Liver (tissue), 9 donors: Measurements from ENCODE around the gene RORC. TPM values are rescaled to one million over a fixed set of nuclear protein-coding genes. Genes with fewer than 3 reads are reported as not detected.

ENCODE experiments used
- DNase-seq: peaks from one replicate; pipeline ENCODE4 v3.0.0-alpha.2; 2017; ENCODE audit warnings: low spot score
- H3K27ac ChIP-seq, 2 donors: one replicate each; pipeline ENCODE4 v1.7.0; 2013; ENCODE audit warnings: inconsistent platforms in 2 of 2, low read length in 2 of 2, control low read depth in 1 of 2, low read depth in 1 of 2, mild to moderate bottlenecking in 1 of 2
- H3K27me3 ChIP-seq, 4 donors: one replicate each; pipeline versions ENCODE4 v1.6.1 to v1.7.0; 2013; ENCODE audit warnings: low read length in 3 of 4, inconsistent platforms in 1 of 4, mild to moderate bottlenecking in 1 of 4, moderate library complexity in 1 of 4; ENCODE audit not compliant: control insufficient read depth in 4 of 4, insufficient read depth in 4 of 4
- H3K36me3 ChIP-seq, 4 donors: one replicate each; pipeline versions ENCODE4 v1.6.1 to v1.7.0; 2013; ENCODE audit warnings: low read length in 3 of 4, mild to moderate bottlenecking in 3 of 4, low read depth in 1 of 4, moderate library complexity in 1 of 4; ENCODE audit not compliant: control insufficient read depth in 4 of 4, insufficient read depth in 3 of 4
- H3K4me1 ChIP-seq, 4 donors: one replicate each; pipeline versions ENCODE4 v1.6.1 to v1.7.0; 2013; ENCODE audit warnings: low read length in 3 of 4, mild to moderate bottlenecking in 3 of 4, moderate library complexity in 1 of 4; ENCODE audit not compliant: control insufficient read depth in 4 of 4, insufficient read depth in 4 of 4
- H3K4me3 ChIP-seq, 3 donors: one replicate each; pipeline versions ENCODE4 v1.6.1 to v1.7.0; 2013; ENCODE audit warnings: low read length in 3 of 3, control low read depth in 1 of 3, low read depth in 1 of 3, mild to moderate bottlenecking in 1 of 3
- H3K9ac ChIP-seq, 2 donors: one replicate each; pipeline ENCODE4 v1.7.0; 2013; ENCODE audit warnings: low read length in 2 of 2, mild to moderate bottlenecking in 2 of 2, moderate library complexity in 2 of 2, control low read depth in 1 of 2, low read depth in 1 of 2
- H3K9me3 ChIP-seq, 4 donors: one replicate each; pipeline versions ENCODE4 v1.6.1 to v1.7.0; 2013; ENCODE audit warnings: low read length in 3 of 4; ENCODE audit not compliant: control insufficient read depth in 4 of 4
- EGR1 ChIP-seq, 2 donors: IDR thresholded peaks; 2 replicates each; pipeline ENCODE4 v1.6.1; 2016 to 2018; ENCODE audit warnings: antibody characterized with exemption in 2 of 2, low read depth in 2 of 2
- FOXA2 ChIP-seq: IDR thresholded peaks from 2 replicates; pipeline ENCODE4 v1.6.1; 2016; ENCODE audit warnings: antibody characterized with exemption
- GABPA ChIP-seq, 2 donors: IDR thresholded peaks in 1 of 2; conservative IDR thresholded peaks in 1 of 2; 2 replicates each; pipeline ENCODE4 v1.6.1; 2016; ENCODE audit warnings: antibody characterized with exemption in 2 of 2, mild to moderate bottlenecking in 1 of 2, moderate library complexity in 1 of 2
- JUND ChIP-seq, 2 donors: IDR thresholded peaks; 2 replicates each; pipeline ENCODE4 v1.6.1; 2016; ENCODE audit warnings: antibody characterized with exemption in 2 of 2
- MAX ChIP-seq: IDR thresholded peaks from 2 replicates; pipeline ENCODE4 v1.6.1; 2016; ENCODE audit warnings: antibody characterized with exemption
- RAD21 ChIP-seq, 2 donors: IDR thresholded peaks; 2 replicates each; pipeline ENCODE4 v1.6.1; 2016; ENCODE audit warnings: antibody characterized with exemption in 2 of 2, mild to moderate bottlenecking in 2 of 2
- REST ChIP-seq: IDR thresholded peaks from 2 replicates; pipeline ENCODE4 v1.6.1; 2016; ENCODE audit warnings: antibody characterized with exemption, mild to moderate bottlenecking
- SP1 ChIP-seq: IDR thresholded peaks from 2 replicates; pipeline ENCODE4 v1.6.1; 2018; ENCODE audit warnings: antibody characterized with exemption, mild to moderate bottlenecking
- TAF1 ChIP-seq: conservative IDR thresholded peaks from 2 replicates; pipeline ENCODE4 v1.6.1; 2016; ENCODE audit warnings: antibody characterized with exemption, mild to moderate bottlenecking
- YY1 ChIP-seq: IDR thresholded peaks from 2 replicates; pipeline ENCODE4 v1.6.1; 2016; ENCODE audit warnings: antibody characterized with exemption, mild to moderate bottlenecking
- ZBTB33 ChIP-seq: IDR thresholded peaks from 2 replicates; pipeline ENCODE4 v1.6.1; 2016; ENCODE audit warnings: antibody characterized with exemption
- WGBS: extraction: QIAGEN DNeasy Blood & Tissue Kit; methylation state at CpG from one replicate; pipeline ENCODE4 v1.1.7; 2013; 5-methylcytosine and 5-hydroxymethylcytosine counted together
- polyA plus RNA-seq, 2 donors: library from polyadenylated mRNA; stranded (reverse) in 1 of 2; unstranded in 1 of 2; fragments of 200-250 nt in 1 of 2; fragments of >200 nt in 1 of 2; fragmentation: Nextera tagmentation in 1 of 2; extraction: Ambion mirVana in 1 of 2; gene quantifications; one replicate each; pipeline versions ENCODE4 v1.2.1 to v1.2.3, GENCODE V29; 2013 to 2015
- total RNA-seq, 2 donors: library from RNA; depleted of rRNA; stranded (reverse); fragments of >200 nt; gene quantifications; one replicate each; pipeline ENCODE4 v1.2.3, GENCODE V29; 2014
- TF ChIP-seq, protein P1 (sequence below): IDR thresholded peaks from 2 replicates; pipeline ENCODE4 v1.6.1; 2016; ENCODE audit warnings: antibody characterized with exemption
- TF ChIP-seq, protein P2 (sequence below): fragments of 150-350 bp; IDR thresholded peaks from 2 replicates; pipeline ENCODE4 v1.5.1; 2017; ENCODE audit warnings: improper control_type of control experiment, low read depth, low read length; ENCODE audit not compliant: missing input control
- donor health status: healthy.
- donor health status: healthy.
- donor health status: healthy.
- donor health status: healthy.
- donor health status: healthy.

Gene RORC
- total and polyA plus RNA-seq, 4 donors = 2.9 to 59.2 (median 13.0) TPM

DNA sequence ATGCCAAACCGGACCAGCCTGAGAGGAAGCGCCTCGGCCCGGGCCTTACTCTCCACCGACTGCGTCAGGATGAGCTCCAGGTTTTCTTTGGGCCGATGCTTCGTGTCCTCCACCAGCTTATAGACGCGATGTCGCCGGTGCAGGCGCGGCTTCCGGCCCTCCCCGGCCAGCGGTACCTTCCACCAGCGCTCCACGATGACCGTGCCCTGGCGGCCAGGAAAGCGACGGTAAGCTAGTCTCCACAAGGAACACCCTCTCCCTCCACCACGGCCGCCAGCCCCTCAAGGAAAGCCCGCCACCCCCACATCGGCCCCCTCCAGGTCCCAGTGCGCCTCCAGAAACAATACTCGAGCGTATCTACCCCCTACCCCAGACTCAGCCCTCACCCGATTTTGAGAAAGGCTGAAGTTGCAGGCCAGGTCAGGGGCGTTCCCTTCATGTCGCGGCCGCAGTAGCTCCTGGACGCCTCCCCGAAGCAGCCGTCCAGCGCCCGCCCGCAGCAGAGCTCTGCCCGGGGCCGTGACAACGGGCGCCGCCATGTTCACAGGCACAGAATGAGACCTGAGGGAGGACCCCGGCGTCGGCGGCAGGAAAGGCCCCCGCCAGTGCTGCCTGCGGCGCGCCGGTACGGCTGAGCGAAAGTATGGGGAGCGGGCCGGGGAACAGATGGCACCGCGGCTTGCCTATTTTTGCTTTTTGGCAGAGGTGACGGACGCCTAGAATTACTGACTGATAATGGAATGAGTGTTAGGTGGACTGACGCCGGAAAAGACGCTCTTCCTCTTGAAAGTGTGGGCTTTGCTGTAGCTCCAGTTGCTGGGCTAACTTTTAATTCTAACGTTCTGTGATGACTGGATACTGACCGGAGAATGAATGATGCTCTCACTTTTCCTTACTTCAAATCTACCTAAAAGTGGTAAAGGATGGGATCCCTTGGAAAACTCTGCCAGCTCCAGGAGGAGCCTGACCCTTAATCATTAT lies 68.4 kb downstream of the RORC start, which contains the start of gene MRPL9:
Gene MRPL9, minus strand, starts transcription at position 556 of the 981 bp plus-strand sequence. Its CDS starts 17 bp downstream, at position 539.
- under 1% methylated on average over 68 of the region's 68 CpGs for WGBS
- Histone ChIP-seq H3K27me3 (no peaks in the 10 kb centered on the region), H3K4me3 (peak within 1 kb of the TSS; percentile 75 to 94 (median 87)), H3K36me3 (peaks cover 10 to 33% (median 26%) of the 10 kb centered on the region in 4 donors), H3K9me3 (no peaks in the 10 kb centered on the region), H3K27ac (peak within 1 kb of the TSS; percentile 78 to 79), H3K9ac (peak within 1 kb of the TSS; percentile 31 to 71), H3K4me1 (peaks cover 3 to 16% (median 13%) of the 10 kb centered on the region in 4 donors)
- TF ChIP-seq JUND (IDR thresholded peaks at IDR 0.05) (no peak), RAD21 (IDR thresholded peaks at IDR 0.05) (peak in 1 of 2 donors; percentile 62), ZBTB33 (peak; percentile 61), MAX (peak; percentile 32), SP1 (peak; percentile 32), EGR1 (IDR thresholded peaks at IDR 0.05; ENCODE audit: low read depth in 2 of 2) (no peak), YY1 (peak; percentile 98), FOXA2 (peak; percentile 8), GABPA (IDR thresholded peaks at IDR 0.05 in 1 of 2, conservative IDR thresholded peaks at IDR 0.05 in 1 of 2) (peak in 1 of 2 donors; percentile 64), REST (peak; percentile 48), TAF1 (peak; percentile 46)
- TF ChIP-seq, protein P1, sequence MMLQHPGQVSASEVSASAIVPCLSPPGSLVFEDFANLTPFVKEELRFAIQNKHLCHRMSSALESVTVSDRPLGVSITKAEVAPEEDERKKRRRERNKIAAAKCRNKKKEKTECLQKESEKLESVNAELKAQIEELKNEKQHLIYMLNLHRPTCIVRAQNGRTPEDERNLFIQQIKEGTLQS = no peak
- TF ChIP-seq, protein P2, sequence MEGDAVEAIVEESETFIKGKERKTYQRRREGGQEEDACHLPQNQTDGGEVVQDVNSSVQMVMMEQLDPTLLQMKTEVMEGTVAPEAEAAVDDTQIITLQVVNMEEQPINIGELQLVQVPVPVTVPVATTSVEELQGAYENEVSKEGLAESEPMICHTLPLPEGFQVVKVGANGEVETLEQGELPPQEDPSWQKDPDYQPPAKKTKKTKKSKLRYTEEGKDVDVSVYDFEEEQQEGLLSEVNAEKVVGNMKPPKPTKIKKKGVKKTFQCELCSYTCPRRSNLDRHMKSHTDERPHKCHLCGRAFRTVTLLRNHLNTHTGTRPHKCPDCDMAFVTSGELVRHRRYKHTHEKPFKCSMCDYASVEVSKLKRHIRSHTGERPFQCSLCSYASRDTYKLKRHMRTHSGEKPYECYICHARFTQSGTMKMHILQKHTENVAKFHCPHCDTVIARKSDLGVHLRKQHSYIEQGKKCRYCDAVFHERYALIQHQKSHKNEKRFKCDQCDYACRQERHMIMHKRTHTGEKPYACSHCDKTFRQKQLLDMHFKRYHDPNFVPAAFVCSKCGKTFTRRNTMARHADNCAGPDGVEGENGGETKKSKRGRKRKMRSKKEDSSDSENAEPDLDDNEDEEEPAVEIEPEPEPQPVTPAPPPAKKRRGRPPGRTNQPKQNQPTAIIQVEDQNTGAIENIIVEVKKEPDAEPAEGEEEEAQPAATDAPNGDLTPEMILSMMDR = no peak
- DNase-seq = peak; percentile 85
